ENCODE data around the gene CXXC5.

CXXC5 gene

DNA sequence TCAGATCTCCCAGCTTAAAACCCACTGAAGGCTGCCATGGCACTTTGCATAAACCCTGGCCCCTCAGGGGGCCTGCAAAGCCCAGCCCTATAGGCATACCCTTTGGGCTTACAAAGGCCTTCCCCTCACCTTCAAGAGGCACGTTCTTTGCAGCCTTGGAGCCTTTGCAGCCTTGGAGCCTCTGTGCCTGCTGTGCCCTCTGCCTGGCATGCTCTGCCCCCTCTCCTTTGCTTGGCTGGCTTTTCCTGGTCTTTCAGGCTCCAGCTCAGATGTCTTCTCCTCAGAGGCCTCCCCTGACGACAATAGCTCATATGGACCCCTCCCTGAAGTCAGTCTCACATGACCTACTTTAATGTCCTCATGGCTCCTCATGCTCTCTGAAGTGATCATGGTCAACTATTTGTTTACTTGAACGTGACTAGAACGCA, 60.3 kb downstream of the CXXC5 start:
- TF ChIP-seq, protein P1, sequence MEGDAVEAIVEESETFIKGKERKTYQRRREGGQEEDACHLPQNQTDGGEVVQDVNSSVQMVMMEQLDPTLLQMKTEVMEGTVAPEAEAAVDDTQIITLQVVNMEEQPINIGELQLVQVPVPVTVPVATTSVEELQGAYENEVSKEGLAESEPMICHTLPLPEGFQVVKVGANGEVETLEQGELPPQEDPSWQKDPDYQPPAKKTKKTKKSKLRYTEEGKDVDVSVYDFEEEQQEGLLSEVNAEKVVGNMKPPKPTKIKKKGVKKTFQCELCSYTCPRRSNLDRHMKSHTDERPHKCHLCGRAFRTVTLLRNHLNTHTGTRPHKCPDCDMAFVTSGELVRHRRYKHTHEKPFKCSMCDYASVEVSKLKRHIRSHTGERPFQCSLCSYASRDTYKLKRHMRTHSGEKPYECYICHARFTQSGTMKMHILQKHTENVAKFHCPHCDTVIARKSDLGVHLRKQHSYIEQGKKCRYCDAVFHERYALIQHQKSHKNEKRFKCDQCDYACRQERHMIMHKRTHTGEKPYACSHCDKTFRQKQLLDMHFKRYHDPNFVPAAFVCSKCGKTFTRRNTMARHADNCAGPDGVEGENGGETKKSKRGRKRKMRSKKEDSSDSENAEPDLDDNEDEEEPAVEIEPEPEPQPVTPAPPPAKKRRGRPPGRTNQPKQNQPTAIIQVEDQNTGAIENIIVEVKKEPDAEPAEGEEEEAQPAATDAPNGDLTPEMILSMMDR (conservative IDR thresholded peaks at IDR 0.05; ENCODE audit: control insufficient read depth, insufficient read depth, low read depth, low read length), result no peak
- DNase-seq (ENCODE audit: low read depth), result no peak
- no peak overlapping the region for H3K4me3 ChIP-seq (ENCODE audit: control insufficient read depth, low read depth, low read length)

DNA sequence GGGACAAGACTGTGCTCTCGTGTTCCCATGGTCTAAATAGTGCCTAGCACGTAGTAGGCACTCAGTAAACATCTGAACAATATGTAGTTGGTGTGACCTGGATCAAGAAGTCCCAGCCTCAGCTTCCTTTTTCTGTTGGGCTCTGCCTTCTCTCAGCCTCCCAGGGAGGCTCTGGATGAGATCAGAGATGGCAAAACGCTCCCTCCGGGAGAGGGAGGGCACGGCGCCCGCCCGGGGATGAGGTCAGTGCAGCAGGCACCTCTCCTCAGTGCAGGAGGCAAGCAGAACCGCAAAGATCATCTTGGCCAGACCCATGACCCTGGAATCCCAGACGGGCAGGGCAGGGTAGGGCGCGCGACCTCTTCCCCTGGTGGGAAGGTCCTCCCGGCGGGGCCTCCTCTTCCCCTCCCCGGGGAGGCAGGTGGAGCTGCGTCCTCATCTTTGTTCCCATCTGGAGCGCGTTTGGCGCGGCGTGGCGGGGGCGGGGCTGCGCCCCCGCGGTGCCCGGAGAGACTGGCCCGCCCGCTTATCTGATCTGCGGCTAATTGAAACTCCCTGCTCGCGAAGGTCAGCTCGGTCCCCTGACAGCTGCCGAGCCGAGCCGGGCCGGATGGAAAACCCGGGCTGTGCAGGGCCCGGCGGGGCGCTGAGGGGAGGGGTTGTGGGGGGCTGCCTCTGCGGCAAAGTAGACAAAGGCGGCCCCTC, 60.9 kb downstream of the CXXC5 start:
- H3K4me3 ChIP-seq (ENCODE audit: control insufficient read depth, low read depth, low read length), result no peak overlapping the region
- TF ChIP-seq, protein P1 (conservative IDR thresholded peaks at IDR 0.05; ENCODE audit: control insufficient read depth, insufficient read depth, low read depth, low read length), result no peak
- peak; percentile 80 for DNase-seq (ENCODE audit: low read depth)

DNA sequence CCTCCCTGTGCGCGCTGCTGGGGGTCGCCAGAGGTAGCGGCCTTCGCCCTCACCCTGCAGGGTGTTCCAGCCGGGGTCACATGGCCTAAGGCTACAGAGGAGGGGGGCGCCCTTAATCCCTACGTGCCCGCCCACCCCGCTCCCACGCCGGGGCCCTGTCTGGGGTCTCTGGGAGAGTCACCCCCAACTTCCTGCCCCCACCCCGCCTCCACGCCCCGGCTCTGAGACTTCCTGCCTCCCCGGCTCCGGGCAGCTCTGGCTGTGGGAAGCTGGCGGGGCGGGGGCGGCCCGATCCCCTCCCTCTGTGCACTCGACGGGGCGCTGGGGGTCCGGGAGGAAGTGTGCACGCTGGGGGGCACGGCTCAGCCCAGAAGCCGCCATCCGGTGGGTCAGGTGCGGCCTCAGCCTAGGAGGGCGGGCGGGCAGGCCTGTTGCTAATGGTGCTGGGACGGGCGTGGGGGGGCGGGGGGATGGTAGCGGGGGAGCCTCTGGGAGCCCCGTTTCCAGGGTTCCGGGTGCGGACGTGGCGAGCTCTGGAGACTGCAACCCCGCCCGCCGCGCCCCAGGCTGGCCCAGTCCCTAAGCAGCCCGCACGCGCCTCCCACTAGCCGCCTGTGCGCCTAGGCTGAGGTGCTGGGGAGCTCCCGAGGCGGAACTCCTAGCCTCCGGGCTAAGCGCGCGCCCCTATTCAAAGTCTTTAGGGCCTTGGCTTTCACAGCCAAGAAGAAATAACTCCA, 61.6 kb downstream of the CXXC5 start:
- no peak for DNase-seq (ENCODE audit: low read depth)
- no peak overlapping the region for H3K4me3 ChIP-seq (ENCODE audit: control insufficient read depth, low read depth, low read length)
- TF ChIP-seq, protein P1 (conservative IDR thresholded peaks at IDR 0.05; ENCODE audit: control insufficient read depth, insufficient read depth, low read depth, low read length), result no peak

DNA sequence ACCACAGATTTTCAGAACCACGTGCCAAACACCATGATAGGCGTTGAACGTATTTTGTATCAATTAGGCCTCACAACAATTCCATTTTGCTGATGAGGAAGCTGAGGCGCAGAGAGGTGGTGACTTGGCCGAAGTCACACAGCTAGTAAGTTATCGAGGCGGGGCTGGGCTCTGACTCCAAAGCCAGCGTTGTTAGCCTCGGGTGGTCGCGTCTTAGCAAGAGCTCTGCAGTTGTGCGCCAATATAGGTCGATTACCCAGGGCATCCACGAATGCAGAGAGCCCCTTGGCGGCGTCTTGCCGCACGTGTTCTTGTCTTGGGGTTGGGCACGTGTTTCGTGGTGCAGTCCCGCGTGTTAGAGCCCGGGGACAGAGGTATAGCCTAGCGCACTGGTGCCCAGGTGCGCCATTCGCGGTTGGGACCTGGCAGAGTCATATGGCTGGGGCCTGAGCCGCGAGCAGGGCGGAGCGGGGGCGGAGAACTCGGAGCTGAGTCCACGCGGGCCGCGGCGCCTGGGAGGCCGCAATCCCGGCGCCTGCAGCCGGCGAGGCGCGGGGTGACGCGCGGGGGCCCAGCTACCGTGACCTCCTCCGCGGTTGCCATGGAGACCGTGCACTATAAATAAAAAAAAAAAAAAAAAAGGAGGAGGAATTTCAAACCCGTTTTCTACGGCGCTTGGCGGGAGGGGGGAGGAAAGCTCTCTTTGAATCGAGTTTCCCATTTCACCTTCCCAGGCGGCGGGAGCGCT, 62.3 kb downstream of the CXXC5 start:
- H3K4me3 ChIP-seq (ENCODE audit: control insufficient read depth, low read depth, low read length), result peak overlapping the region; percentile 35
- DNase-seq (ENCODE audit: low read depth), result peak; percentile 43
- TF ChIP-seq, protein P1 (conservative IDR thresholded peaks at IDR 0.05; ENCODE audit: control insufficient read depth, insufficient read depth, low read depth, low read length), result no peak

DNA sequence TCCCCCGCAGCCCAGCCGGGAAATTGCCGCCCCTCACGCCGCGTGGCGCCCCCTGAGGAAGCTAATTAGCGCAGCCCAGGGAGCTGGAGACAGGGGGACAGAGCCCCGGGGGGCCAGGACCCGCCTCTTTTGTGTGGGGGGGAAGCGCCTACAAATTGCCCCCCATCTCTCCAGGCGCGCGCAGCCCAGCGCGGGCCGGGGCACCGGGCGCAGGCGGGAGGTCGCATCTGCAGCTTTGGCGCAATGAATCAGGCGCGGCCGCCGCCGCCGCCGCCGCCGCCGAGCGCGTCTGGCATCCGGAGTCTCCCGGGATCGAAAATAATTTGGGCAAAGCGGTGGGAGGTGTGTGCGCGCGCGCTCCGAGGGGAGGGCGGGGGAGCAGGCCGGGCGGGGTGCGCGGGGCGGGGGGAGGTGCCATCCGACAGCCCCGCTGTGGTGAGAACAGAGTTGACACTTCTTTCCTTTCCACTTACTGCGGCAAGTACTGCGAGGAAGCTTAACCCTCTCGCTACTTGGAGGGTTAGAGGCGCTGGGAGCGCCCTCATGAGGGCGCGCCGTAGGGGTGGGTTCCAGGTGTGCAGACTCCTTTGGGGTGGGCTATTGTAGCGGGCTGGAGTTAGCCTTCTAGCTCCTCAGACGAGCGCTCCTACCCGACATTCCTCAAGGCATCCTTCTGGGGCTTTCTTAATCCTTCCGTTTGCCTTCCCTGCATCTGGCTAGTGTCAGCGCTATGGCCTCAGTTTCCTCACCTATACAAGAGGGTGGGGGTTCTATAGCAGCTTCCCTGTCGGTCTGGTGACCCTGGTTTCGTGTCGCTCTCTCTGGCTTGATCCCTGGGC, 63.1 kb downstream of the CXXC5 start:
- H3K4me3 ChIP-seq (ENCODE audit: control insufficient read depth, low read depth, low read length), result peak overlapping the region; percentile 35
- peak; percentile 15 for DNase-seq (ENCODE audit: low read depth)
- TF ChIP-seq, protein P1 (conservative IDR thresholded peaks at IDR 0.05; ENCODE audit: control insufficient read depth, insufficient read depth, low read depth, low read length), result peak; percentile 12

DNA sequence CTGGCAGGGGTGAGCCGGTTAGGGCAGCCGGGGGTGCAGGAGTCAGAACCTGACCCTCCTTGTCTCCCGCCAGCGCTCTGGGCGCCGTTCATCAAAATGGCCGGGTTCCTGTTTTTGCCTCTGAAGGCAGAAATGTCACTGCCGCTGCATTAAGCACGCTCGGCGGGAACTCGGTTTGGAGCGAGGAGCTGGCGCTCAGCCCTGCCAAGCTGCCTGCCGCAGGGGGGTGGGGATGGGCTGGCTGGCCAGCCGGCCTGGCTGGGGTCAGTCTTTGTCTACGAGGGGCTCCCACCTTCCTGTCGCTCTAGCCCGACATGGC, 63.7 kb downstream of the CXXC5 start:
- no peak overlapping the region for H3K4me3 ChIP-seq (ENCODE audit: control insufficient read depth, low read depth, low read length)
- TF ChIP-seq, protein P1 (conservative IDR thresholded peaks at IDR 0.05; ENCODE audit: control insufficient read depth, insufficient read depth, low read depth, low read length), result no peak
- DNase-seq (ENCODE audit: low read depth), result no peak
